HPDE6-E6E7 (cell line): ENCODE results near the gene RBMS3.
"Not testable (repeated sequence)": the region's sequence is repeated elsewhere in the genome, so short reads cannot be mapped to it uniquely, and the experiment has no call there.

Source experiments
- DNase-seq: peaks from one replicate; pipeline ENCODE4 v3.0.0; 2011; ENCODE audit warnings: missing footprints; ENCODE audit errors: extremely low spot score

The RBMS3 gene

GRCh38 chr3:29429055-29429679 is 148.3 kb downstream of the RBMS3 start:
- DNase-seq = no peak

- DNase-seq = no peak
Measured at GRCh38 chr3:29430558-29430971, 149.7 kb downstream of the RBMS3 start.

- no peak for DNase-seq
Measured at GRCh38 chr3:29436612-29437323, 155.9 kb downstream of the RBMS3 start.

GRCh38 chr3:29438580-29438979 is 157.7 kb downstream of the RBMS3 start:
- no peak for DNase-seq

GRCh38 chr3:29440413-29441305 is 159.8 kb downstream of the RBMS3 start:
- no peak for DNase-seq

- DNase-seq = no peak
Measured at GRCh38 chr3:29441422-29441821, 160.6 kb downstream of the RBMS3 start.

GRCh38 chr3:29447946-29448627 is 167.2 kb downstream of the RBMS3 start:
- no peak for DNase-seq

- DNase-seq = no peak
Measured at GRCh38 chr3:29451920-29452319, 171.0 kb downstream of the RBMS3 start.

GRCh38 chr3:29452934-29453283 is 172.0 kb downstream of the RBMS3 start:
- no peak for DNase-seq

GRCh38 chr3:29453284-29454001 is 172.6 kb downstream of the RBMS3 start:
- DNase-seq = no peak

GRCh38 chr3:29454161-29454611 is 173.3 kb downstream of the RBMS3 start:
- peak; percentile 0 for DNase-seq

- DNase-seq = no peak
Measured at GRCh38 chr3:29456901-29457300, 176.0 kb downstream of the RBMS3 start.

- no peak for DNase-seq
Measured at GRCh38 chr3:29463304-29463703, 182.4 kb downstream of the RBMS3 start.

- DNase-seq = no peak
Measured at GRCh38 chr3:29465836-29466235, 185.0 kb downstream of the RBMS3 start.

- DNase-seq = no peak
Measured at GRCh38 chr3:29466442-29466841, 185.6 kb downstream of the RBMS3 start.

- DNase-seq = no peak
Measured at GRCh38 chr3:29468187-29468586, 187.3 kb downstream of the RBMS3 start.

- not testable (repeated sequence) for DNase-seq
Measured at GRCh38 chr3:29473481-29474170, 192.8 kb downstream of the RBMS3 start.

- no peak for DNase-seq
Measured at GRCh38 chr3:29475305-29475840, 194.5 kb downstream of the RBMS3 start.

- DNase-seq = no peak
Measured at GRCh38 chr3:29475854-29476253, 195.0 kb downstream of the RBMS3 start.

- DNase-seq = no peak
Measured at GRCh38 chr3:29478611-29479010, 197.7 kb downstream of the RBMS3 start.
